Loucy (cell line): ENCODE measurements around the gene ADRA1B.

Source experiments
- H2AFZ ChIP-seq: fragments of 200-600 bp; sonication (generic); 2 replicates; pipeline ENCODE4 v1.6.0; 2016; ENCODE audit warnings: antibody characterized with exemption, mild to moderate bottlenecking, low read length, moderate library complexity
- H3F3A ChIP-seq: fragments of 200-600 bp; 2 replicates; pipeline ENCODE4 v1.6.0; 2016; ENCODE audit warnings: antibody characterized with exemption, low read depth, mild to moderate bottlenecking
- H3K27me3 ChIP-seq: fragments of 200-600 bp; sonication (generic); 2 replicates; pipeline ENCODE4 v1.6.1; 2014; ENCODE audit warnings: low read length, mild to moderate bottlenecking; ENCODE audit not compliant: insufficient read depth, poor library complexity, severe bottlenecking
- H3K36me3 ChIP-seq: fragments of 200-600 bp; sonication (generic); 2 replicates; pipeline ENCODE4 v1.6.1; 2016; ENCODE audit warnings: low read length; ENCODE audit not compliant: insufficient read depth
- H3K4me1 ChIP-seq: fragments of 200-600 bp; sonication (generic); 2 replicates; pipeline ENCODE4 v1.5.1; 2014; ENCODE audit warnings: low read length, mild to moderate bottlenecking; ENCODE audit not compliant: insufficient read depth, poor library complexity, severe bottlenecking
- H3K4me2 ChIP-seq: fragments of 200-600 bp; sonication (generic); 2 replicates; pipeline ENCODE4 v1.6.0; 2014; ENCODE audit warnings: antibody characterized with exemption, low read length, low read depth, mild to moderate bottlenecking; ENCODE audit not compliant: poor library complexity, severe bottlenecking
- H3K4me3 ChIP-seq: fragments of 200-600 bp; sonication (generic); 2 replicates; pipeline ENCODE4 v1.5.1; 2014; ENCODE audit warnings: low read length, mild to moderate bottlenecking, mixed read lengths; ENCODE audit not compliant: poor library complexity, severe bottlenecking
- H3K79me2 ChIP-seq: fragments of 200-600 bp; sonication (generic); 2 replicates; pipeline ENCODE4 v1.6.1; 2014; ENCODE audit warnings: low read length; ENCODE audit not compliant: insufficient read depth
- H3K9ac ChIP-seq: fragments of 200-600 bp; sonication (generic); 2 replicates; pipeline ENCODE4 v1.6.0; 2014; ENCODE audit warnings: mild to moderate bottlenecking, low read depth, low read length, moderate library complexity; ENCODE audit not compliant: poor library complexity, severe bottlenecking
- H3K9me2 ChIP-seq: fragments of 200-600 bp; sonication (generic); replicated peaks from 2 replicates; pipeline ENCODE4 v1.6.1; 2016; ENCODE audit warnings: low read depth, low read length, mixed read lengths
- H3K9me3 ChIP-seq: fragments of 200-600 bp; sonication (generic); 2 replicates; pipeline ENCODE4 v1.6.1; 2014; ENCODE audit warnings: mild to moderate bottlenecking, antibody characterized with exemption, low read length, low read depth; ENCODE audit not compliant: insufficient read depth
- H4K20me1 ChIP-seq: fragments of 200-600 bp; sonication (generic); 2 replicates; pipeline ENCODE4 v1.6.0; 2014; ENCODE audit warnings: antibody characterized with exemption, low read length, mild to moderate bottlenecking; ENCODE audit not compliant: insufficient read depth, poor library complexity, severe bottlenecking
- EZH2phosphoT487 ChIP-seq: fragments of 200-600 bp; IDR thresholded peaks from 2 replicates; pipeline ENCODE4 v1.6.1; 2018; ENCODE audit warnings: antibody characterized with exemption, mild to moderate bottlenecking, moderate library complexity, borderline replicate concordance
- TF ChIP-seq, protein P1 (sequence below): fragments of 200-600 bp; sonication (generic); conservative IDR thresholded peaks from 2 replicates; pipeline ENCODE4 v1.5.1; 2014; ENCODE audit warnings: mild to moderate bottlenecking, antibody characterized with exemption, low read length

The ADRA1B gene

DNA sequence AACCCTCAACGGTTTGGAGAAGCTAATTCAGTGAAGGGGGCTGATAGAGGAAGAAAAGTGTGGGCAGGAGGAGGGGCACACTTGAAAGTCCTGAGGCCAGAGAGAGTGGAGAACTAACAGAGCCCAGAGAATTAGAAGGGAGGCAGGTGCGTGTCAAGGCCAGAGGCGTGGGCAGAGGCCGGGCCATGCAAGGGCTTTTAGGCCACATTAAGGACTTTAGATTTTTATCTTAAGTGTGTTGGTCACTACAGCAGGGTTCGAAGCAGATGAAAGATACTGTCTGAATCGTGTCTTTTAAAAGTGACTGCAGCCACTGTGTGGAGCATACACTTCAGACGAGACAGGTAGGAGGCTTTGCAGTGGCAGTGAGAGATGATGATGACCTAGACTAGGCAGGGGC lies 6.7 kb downstream of the ADRA1B start:
- Histone ChIP-seq H3K9ac (no peak overlapping the region), H3K9me3 (no peaks in the 10 kb centered on the region), H3K9me2 (no peaks in the 10 kb centered on the region), H3F3A (no peaks in the 10 kb centered on the region), H3K36me3 (no peaks in the 10 kb centered on the region), H3K4me3 (no peak overlapping the region), H2AFZ (no peak overlapping the region), H4K20me1 (no peaks in the 10 kb centered on the region), H3K27me3 (no peaks in the 10 kb centered on the region), H3K4me1 (no peaks in the 10 kb centered on the region), H3K4me2 (no peak overlapping the region), H3K79me2 (no peaks in the 10 kb centered on the region)
- no peak for TF ChIP-seq EZH2phosphoT487
- TF ChIP-seq, protein P1, sequence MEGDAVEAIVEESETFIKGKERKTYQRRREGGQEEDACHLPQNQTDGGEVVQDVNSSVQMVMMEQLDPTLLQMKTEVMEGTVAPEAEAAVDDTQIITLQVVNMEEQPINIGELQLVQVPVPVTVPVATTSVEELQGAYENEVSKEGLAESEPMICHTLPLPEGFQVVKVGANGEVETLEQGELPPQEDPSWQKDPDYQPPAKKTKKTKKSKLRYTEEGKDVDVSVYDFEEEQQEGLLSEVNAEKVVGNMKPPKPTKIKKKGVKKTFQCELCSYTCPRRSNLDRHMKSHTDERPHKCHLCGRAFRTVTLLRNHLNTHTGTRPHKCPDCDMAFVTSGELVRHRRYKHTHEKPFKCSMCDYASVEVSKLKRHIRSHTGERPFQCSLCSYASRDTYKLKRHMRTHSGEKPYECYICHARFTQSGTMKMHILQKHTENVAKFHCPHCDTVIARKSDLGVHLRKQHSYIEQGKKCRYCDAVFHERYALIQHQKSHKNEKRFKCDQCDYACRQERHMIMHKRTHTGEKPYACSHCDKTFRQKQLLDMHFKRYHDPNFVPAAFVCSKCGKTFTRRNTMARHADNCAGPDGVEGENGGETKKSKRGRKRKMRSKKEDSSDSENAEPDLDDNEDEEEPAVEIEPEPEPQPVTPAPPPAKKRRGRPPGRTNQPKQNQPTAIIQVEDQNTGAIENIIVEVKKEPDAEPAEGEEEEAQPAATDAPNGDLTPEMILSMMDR: no peak

DNA sequence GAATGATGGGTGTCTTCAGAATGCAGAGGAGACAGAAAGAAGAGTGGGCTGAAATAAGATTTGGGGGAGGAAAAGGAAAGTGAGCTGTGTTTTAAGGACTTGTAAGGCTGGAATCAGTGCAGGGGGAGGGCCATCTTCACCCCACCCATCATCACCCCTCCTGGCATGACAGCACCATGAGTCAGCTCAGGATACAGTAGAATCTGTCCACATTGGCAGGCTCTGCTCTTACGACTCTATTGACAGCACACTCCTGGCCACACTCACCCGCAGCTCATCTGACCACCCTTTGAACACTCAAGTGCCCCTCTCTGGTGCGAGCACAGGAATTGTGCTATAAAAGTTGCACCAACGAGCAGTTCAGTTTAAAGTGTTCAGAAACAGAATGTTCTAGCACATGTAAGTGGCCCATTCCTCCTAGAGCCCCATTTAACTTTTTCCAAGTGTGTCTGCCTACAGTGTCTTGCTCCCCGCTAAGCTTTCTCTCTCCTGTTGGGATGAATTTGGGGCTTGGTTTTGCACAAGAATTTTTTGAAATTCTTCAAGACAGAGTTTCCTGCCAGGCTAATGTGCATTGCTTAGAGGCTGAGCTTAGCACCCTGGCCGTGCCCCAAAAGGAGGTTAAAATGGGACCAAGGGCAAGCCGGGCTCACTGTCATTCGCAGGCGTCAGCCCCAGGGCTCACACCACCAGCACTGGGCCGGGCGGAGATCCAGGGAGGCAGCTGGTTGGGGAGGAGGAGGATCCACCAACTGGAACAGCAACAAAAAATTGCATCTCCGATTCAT lies 12.0 kb downstream of the ADRA1B start:
- H4K20me1 ChIP-seq: no peaks in the 10 kb centered on the region
- TF ChIP-seq, protein P1: no peak
- TF ChIP-seq EZH2phosphoT487: no peak
- no peak overlapping the region for H3K9ac ChIP-seq
- no peaks in the 10 kb centered on the region for H3K36me3 ChIP-seq
- no peaks in the 10 kb centered on the region for H3K4me1 ChIP-seq
- H2AFZ ChIP-seq: no peak overlapping the region
- H3K27me3 ChIP-seq: no peaks in the 10 kb centered on the region
- H3K9me3 ChIP-seq: no peaks in the 10 kb centered on the region
- H3K79me2 ChIP-seq: no peaks in the 10 kb centered on the region
- H3K4me2 ChIP-seq: no peak overlapping the region
- no peaks in the 10 kb centered on the region for H3F3A ChIP-seq
- H3K9me2 ChIP-seq: no peaks in the 10 kb centered on the region
- no peak overlapping the region for H3K4me3 ChIP-seq

DNA sequence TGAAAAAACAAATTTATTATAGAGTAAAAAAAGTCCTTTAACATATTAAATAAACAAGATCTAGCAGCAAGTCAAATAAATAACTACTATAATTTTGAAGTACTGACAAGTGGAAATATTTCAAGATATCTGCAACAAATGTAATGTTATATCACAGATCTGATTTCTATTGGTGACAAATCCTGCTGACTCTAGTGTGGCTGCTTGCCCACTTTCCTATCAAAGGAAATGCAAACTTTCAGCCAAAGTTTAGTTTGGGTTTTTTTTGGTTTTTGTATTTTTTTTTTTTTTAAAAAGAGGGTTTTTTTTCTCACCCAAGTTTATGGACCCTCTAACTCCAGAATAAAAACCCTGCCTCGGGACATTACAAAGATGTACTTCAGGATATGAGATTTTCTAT lies 12.9 kb downstream of the ADRA1B start:
- Histone ChIP-seq H2AFZ (no peak overlapping the region), H3F3A (no peaks in the 10 kb centered on the region), H3K9me2 (no peaks in the 10 kb centered on the region), H3K4me3 (no peak overlapping the region), H3K79me2 (no peaks in the 10 kb centered on the region), H3K4me1 (no peaks in the 10 kb centered on the region), H3K9me3 (no peaks in the 10 kb centered on the region), H3K4me2 (no peak overlapping the region), H4K20me1 (no peaks in the 10 kb centered on the region), H3K9ac (no peak overlapping the region), H3K36me3 (no peaks in the 10 kb centered on the region), H3K27me3 (no peaks in the 10 kb centered on the region)
- TF ChIP-seq, protein P1: no peak
- TF ChIP-seq EZH2phosphoT487: no peak
